Neutrophil (primary cell): ENCODE measurements around the gene RHCG.
A peak's percentile ranks its signal among the peaks of the same experiment; 100 is the strongest.

Source experiments
- H3K27ac ChIP-seq: fragments of 200-600 bp; sonication (generic); 2 replicates; pipeline ENCODE4 v1.5.1; 2016; ENCODE audit warnings: mild to moderate bottlenecking, moderate library complexity
- H3K27me3 ChIP-seq: fragments of 200-600 bp; sonication (generic); 2 replicates; pipeline ENCODE4 v1.6.0; 2016; ENCODE audit warnings: mild to moderate bottlenecking
- H3K36me3 ChIP-seq: fragments of 200-600 bp; sonication (generic); 2 replicates; pipeline ENCODE4 v1.5.1; 2017
- H3K4me1 ChIP-seq, 2 experiments: fragments of 200-600 bp in 1 of 2; sonication (generic) in 1 of 2; 1 replicate in 1 of 2; 2 replicates in 1 of 2; pipeline versions ENCODE4 v1.5.1 to v1.6.1; 2013 to 2016; ENCODE audit warnings: low read depth in 1 of 2, low read length in 1 of 2, mild to moderate bottlenecking in 1 of 2, moderate library complexity in 1 of 2; ENCODE audit not compliant: control insufficient read depth in 1 of 2, insufficient read depth in 1 of 2
- H3K4me3 ChIP-seq, 2 experiments: fragments of 200-600 bp in 1 of 2; sonication (generic) in 1 of 2; 1 replicate in 1 of 2; 2 replicates in 1 of 2; pipeline ENCODE4 v1.5.1; 2013 to 2016; ENCODE audit warnings: low read depth in 1 of 2, low read length in 1 of 2, mild to moderate bottlenecking in 1 of 2, moderate library complexity in 1 of 2
- H3K9me3 ChIP-seq: fragments of 200-600 bp; sonication (generic); 2 replicates; pipeline ENCODE4 v1.5.1; 2016
- TF ChIP-seq, protein P1 (sequence below): fragments of 200-600 bp; sonication (generic); IDR thresholded peaks from 2 replicates; pipeline ENCODE4 v1.5.1; 2016; ENCODE audit warnings: antibody characterized with exemption

RHCG gene

GRCh38 chr15:89497231-89497630, 848 bp upstream of the RHCG start:
- no peaks in the 10 kb centered on the region for H3K36me3 ChIP-seq
- peaks cover 85% of the 10 kb centered on the region for H3K27me3 ChIP-seq
- H3K27ac ChIP-seq = no peak overlapping the region
- no peak overlapping the region for H3K4me3 ChIP-seq
- H3K4me1 ChIP-seq = peaks cover 0 to 7% of the 10 kb centered on the region in 2 experiments
- TF ChIP-seq, protein P1, sequence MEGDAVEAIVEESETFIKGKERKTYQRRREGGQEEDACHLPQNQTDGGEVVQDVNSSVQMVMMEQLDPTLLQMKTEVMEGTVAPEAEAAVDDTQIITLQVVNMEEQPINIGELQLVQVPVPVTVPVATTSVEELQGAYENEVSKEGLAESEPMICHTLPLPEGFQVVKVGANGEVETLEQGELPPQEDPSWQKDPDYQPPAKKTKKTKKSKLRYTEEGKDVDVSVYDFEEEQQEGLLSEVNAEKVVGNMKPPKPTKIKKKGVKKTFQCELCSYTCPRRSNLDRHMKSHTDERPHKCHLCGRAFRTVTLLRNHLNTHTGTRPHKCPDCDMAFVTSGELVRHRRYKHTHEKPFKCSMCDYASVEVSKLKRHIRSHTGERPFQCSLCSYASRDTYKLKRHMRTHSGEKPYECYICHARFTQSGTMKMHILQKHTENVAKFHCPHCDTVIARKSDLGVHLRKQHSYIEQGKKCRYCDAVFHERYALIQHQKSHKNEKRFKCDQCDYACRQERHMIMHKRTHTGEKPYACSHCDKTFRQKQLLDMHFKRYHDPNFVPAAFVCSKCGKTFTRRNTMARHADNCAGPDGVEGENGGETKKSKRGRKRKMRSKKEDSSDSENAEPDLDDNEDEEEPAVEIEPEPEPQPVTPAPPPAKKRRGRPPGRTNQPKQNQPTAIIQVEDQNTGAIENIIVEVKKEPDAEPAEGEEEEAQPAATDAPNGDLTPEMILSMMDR = no peak
- no peaks in the 10 kb centered on the region for H3K9me3 ChIP-seq

DNA sequence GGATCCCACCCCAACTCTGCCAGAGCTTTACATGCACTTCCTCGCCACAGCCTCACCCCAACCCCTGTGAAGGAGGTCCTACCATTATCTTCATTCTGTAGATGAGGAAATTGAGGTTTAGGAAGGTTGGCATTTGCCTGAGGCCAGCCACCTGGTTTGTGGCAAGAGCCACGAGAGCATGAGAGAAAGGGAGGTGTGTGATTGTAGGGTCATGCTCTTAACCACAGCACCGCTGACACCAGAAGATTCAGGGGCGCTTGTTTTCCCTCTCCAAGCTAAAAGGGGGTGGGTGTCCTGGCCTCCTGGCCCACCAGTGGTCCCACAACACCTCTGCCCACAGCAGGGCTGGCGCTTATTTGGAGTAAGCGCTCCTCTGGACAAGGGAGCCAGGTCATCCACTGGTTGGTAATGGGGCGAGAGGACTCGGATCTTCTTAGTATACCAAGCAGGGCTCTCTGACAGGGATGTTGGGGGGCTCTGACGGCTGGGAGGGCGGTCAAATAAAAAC, 691 bp downstream of the RHCG start:
- Histone ChIP-seq H3K9me3 (no peaks in the 10 kb centered on the region), H3K4me1 (peaks cover 0 to 7% of the 10 kb centered on the region in 2 experiments), H3K27me3 (peaks cover 82% of the 10 kb centered on the region), H3K4me3 (no peak overlapping the region), H3K36me3 (no peaks in the 10 kb centered on the region), H3K27ac (no peak overlapping the region)
- TF ChIP-seq, protein P1 = no peak

GRCh38 chr15:89494941-89495637, 1.3 kb downstream of the RHCG start:
- Histone ChIP-seq H3K36me3 (no peaks in the 10 kb centered on the region), H3K27me3 (peaks cover 80% of the 10 kb centered on the region), H3K4me3 (no peak overlapping the region), H3K4me1 (peaks cover 0 to 7% of the 10 kb centered on the region in 2 experiments), H3K27ac (no peak overlapping the region), H3K9me3 (no peaks in the 10 kb centered on the region)
- TF ChIP-seq, protein P1 = peak; percentile 35

DNA sequence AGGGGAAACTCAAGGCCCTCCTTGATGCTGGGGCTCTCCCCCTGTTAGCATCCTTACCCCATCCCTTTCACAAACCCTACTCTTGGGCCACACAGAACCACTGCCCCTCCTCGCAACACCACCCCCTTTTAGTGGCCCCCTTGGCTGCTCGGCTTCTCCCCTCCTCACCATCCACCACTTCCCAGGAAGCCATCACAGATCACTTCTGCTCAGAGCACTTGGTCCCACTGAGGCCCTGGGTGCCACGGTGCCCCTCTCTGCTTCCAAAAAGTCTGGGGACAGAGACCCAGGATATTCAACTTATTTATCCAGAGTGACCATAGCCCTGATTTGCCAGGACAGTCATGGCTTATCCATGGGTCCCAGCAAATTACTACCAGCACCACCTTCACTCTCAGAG, 2.4 kb downstream of the RHCG start:
- TF ChIP-seq, protein P1 = no peak
- Histone ChIP-seq H3K4me3 (no peak overlapping the region), H3K9me3 (no peaks in the 10 kb centered on the region), H3K4me1 (peaks cover 0 to 7% of the 10 kb centered on the region in 2 experiments), H3K27me3 (peaks cover 69% of the 10 kb centered on the region), H3K36me3 (no peaks in the 10 kb centered on the region), H3K27ac (no peak overlapping the region)

DNA sequence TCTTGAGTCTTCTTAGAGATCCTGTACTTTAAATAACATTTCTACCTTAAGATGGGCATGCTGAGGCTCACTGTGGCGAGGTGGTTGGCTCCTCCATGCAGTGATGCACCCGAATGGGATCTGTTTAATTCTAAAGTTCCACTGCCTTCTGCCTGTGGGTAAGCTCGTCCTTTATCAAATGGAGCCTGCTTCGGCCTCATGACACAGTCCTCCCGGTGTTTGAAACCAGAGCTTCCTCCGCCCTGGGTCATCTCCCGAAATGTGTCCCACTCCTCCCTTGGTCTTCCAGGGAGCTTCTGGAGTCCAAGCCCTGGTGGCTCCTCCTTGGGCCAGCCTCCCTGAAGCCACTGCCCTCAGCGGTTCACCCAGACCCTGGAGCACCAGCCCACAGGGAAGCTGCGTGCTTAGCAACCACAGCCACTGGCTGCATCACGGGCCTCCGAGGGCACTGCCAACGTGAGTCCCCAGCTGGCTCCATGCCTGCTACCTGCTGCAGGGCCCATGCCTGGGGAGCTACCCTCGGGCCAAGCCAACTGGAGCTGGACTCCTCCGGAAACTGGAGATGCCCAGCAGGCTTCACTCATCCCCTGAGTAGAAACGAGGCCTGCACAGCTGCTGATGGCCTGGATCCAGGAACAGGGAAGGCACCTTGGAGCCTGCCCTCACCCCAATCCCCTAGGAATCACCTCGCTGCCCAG, 3.3 kb downstream of the RHCG start:
- no peak overlapping the region for H3K4me3 ChIP-seq
- TF ChIP-seq, protein P1 = no peak
- peaks cover 0 to 7% of the 10 kb centered on the region in 2 experiments for H3K4me1 ChIP-seq
- H3K27ac ChIP-seq = no peak overlapping the region
- peaks cover 68% of the 10 kb centered on the region for H3K27me3 ChIP-seq
- no peaks in the 10 kb centered on the region for H3K9me3 ChIP-seq
- H3K36me3 ChIP-seq = no peaks in the 10 kb centered on the region
